Fibroblast of villous mesenchyme (primary cell): ENCODE measurements around the gene TXNRD1. TPM values are rescaled to one million over a fixed set of nuclear protein-coding genes. Genes with fewer than 3 reads are reported as not detected.

Experiments
- DNase-seq: peaks from one replicate; pipeline ENCODE4 v3.0.0-alpha.2; 2010; ENCODE audit warnings: low read depth
- H3K4me3 ChIP-seq: 2 replicates; pipeline ENCODE4 v1.5.1; 2011; ENCODE audit warnings: low read depth, mild to moderate bottlenecking, low read length
- CTCF ChIP-seq: IDR thresholded peaks from 2 replicates; pipeline ENCODE4 v1.5.1; 2012; ENCODE audit warnings: low read depth, mild to moderate bottlenecking, low read length; ENCODE audit not compliant: insufficient read depth
- total RNA-seq: library from RNA; depleted of rRNA; stranded (reverse); fragments of >200 nt; gene quantifications from 2 replicates; pipeline ENCODE4 v1.2.3, GENCODE V29; 2012

Gene TXNRD1
- total RNA-seq, 1 donor, result 747 TPM

- TF ChIP-seq CTCF, result no peak
- peak; percentile 55 for DNase-seq
- H3K4me3 ChIP-seq, result no peak overlapping the region
Measured at GRCh38 chr12:104315326-104316224, 100.0 kb downstream of the TXNRD1 start.

GRCh38 chr12:104316936-104317335 is 101.4 kb downstream of the TXNRD1 start:
- DNase-seq, result no peak
- no peak for TF ChIP-seq CTCF
- H3K4me3 ChIP-seq, result no peak overlapping the region

- no peak overlapping the region for H3K4me3 ChIP-seq
- no peak for TF ChIP-seq CTCF
- no peak for DNase-seq
Measured at GRCh38 chr12:104317538-104318210, 102.1 kb downstream of the TXNRD1 start.

- DNase-seq, result no peak
- TF ChIP-seq CTCF, result no peak
- H3K4me3 ChIP-seq, result no peak overlapping the region
Measured at GRCh38 chr12:104319028-104319427, 103.4 kb downstream of the TXNRD1 start.

GRCh38 chr12:104319918-104320626 is 104.5 kb downstream of the TXNRD1 start:
- H3K4me3 ChIP-seq, result no peak overlapping the region
- no peak for DNase-seq
- TF ChIP-seq CTCF, result no peak

GRCh38 chr12:104320627-104321024 is 105.0 kb downstream of the TXNRD1 start:
- H3K4me3 ChIP-seq, result no peak overlapping the region
- DNase-seq, result no peak
- TF ChIP-seq CTCF, result no peak
